CD4-positive, alpha-beta T cell treated with Interleukin-12 subunit alpha and Interleukin-12 subunit beta, for 1 hour (primary cell): ENCODE measurements around the gene PLXNA4.

Experiments used
- DNase-seq: peaks from one replicate; pipeline ENCODE4 v3.0.0-alpha.2; 2020

The PLXNA4 gene

DNA sequence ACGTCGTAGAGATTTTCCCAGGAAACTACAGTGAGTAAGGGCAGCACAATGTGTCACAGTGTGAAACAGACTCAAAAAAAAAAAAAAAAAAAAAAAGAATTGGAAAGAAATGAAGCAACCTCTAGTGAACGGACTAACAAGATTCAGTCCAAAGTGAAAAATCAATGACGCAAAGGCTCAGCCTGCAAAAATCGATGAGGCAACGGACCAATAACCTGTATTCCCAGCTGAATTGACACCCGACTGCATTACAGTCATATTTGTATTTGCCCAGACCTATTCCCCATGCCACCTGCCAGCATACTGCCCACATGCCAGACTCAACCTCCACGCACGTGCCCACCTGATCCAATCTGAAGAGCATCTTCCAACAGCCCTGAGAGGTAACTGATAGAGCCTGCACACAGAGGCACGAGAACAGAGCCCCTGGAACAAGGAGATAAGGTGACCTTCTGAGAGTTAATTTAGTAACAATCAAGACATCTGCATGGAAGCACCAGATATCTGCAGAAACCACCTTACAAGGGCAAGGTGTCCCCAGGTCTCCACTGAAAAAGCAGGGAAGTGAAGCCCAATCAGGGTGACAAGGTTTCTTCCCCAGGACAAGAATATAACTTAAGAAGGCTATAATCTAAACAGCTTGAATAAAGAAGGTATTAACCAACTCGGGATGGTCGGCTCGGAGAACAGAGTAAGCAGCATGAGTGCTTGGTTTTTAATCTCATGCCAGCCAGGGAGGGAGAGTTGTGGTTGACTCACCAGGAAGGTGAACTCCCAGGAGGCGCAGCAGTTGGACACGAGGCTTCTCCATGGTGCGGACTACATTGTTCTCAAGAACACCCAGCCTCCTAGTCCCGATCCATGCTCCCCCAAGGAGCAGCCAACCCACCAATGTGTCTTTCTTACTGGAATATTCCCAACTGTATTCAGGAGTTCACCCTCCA lies 48.5 kb downstream of the PLXNA4 start:
- DNase-seq: no peak

DNA sequence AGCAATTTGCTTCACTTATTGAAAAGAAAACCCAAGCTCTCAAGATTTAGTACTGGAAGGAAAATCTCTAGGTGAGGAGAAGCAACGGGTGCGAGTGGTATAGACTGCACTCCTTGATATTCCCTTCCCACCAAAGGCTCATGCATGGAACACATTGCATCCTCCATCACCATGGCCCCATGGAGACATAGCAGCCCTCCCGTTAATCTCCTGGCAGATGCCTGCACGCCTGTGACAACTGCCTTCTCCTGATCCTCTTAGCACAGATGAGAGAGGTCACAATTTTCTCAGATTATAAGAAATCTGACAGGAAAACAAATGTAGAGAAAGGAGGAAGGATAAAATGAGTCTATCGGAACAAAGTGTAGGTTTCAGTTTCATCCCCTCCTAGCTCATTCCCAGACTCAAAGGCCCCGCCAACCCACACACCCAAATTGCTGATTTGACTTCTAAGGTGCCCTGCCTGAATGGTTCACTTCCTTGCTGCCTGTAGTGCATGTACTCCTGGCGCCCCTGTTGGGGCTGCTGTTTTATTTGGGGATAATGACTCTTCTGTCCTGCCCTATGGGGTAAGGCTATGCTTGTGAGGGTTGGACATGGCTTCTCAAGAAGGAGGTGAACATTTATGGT lies 50.0 kb downstream of the PLXNA4 start:
- DNase-seq: no peak

DNA sequence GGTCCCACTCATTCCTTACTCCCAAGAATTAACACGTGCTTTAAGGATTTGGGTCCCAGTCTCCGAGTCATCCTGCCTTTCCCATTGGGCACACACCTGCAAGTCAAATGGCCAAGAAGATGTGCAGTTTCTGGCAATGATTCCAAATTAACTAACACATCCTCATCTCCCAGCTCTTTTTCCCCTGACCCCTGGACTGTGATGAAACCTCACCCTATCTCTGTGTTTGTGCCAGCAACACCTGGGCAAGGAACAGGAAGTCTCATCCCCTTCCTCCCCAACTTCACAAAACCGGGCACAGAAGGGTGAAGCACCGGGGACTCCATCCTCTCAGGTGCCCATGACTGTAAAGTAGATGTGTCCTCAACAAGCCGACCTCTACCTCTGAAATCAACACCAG lies 54.8 kb downstream of the PLXNA4 start:
- DNase-seq: no peak

DNA sequence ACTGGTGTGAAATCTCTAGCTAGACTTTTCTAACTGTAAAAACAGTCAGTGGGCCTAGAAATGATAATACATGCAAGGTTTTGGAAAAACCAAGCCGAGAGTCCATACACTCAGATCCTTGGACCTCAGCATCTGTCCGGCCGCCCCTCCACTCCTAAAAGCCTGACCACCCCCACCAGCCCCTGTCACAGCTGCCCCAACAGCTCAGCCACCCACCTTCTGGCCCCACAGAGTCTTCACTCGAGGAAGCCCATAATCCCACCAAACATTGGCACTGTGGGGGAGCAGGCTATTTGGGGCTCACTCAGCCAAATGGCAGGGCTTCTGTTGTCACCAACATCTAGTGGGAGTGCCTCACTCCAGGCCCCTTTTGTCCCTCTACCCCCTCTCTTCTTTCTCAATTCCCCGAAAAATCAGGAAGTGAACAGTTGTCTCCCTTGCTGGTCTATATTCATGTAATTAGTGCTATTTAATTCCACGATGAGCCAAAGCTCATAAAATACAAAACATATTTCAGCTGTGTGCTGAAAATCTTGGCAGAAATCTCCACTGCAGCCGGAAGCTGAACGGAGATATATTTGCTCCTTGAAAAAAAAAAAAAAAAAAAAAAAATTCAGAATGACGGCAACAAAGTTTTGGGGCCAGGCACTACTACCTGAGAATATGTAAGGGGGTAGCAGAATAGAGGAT lies 55.5 kb downstream of the PLXNA4 start:
- DNase-seq: no peak

DNA sequence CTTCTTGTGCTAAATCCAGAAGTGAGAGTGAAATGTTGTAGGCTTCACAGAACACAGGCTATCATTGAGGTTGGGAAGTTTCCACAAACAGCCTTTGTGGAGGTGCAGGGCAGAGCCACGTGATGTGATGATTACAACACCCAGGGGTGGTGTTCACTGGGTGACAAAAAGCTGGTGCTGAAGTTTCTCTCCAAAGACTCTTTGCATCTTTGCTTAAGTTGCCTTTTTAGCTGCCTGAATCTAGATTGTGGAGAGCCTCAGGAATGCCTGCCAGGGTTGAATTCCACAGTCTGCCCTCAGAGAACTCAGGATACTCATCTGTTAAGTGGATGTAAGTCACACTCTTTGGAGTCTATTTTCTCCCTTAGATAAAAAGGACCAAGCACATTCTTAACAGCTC lies 56.3 kb downstream of the PLXNA4 start:
- no peak for DNase-seq

DNA sequence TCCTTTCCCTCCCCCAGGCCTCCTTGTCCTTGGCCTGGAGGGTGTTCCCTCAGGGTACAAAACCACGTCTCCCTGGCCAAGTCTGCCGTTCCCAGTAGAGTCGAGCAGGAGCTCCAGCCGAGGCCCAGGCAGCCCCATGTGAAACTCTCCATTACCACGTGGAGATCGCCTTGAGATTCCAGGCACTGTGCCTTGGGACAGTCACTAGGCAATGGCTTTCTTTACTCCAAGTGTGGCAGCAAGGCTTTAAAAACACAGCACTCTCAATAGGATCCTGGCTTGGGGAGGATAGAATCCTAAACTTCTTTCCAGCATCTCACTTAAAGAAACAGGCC lies 57.5 kb downstream of the PLXNA4 start:
- DNase-seq: no peak

DNA sequence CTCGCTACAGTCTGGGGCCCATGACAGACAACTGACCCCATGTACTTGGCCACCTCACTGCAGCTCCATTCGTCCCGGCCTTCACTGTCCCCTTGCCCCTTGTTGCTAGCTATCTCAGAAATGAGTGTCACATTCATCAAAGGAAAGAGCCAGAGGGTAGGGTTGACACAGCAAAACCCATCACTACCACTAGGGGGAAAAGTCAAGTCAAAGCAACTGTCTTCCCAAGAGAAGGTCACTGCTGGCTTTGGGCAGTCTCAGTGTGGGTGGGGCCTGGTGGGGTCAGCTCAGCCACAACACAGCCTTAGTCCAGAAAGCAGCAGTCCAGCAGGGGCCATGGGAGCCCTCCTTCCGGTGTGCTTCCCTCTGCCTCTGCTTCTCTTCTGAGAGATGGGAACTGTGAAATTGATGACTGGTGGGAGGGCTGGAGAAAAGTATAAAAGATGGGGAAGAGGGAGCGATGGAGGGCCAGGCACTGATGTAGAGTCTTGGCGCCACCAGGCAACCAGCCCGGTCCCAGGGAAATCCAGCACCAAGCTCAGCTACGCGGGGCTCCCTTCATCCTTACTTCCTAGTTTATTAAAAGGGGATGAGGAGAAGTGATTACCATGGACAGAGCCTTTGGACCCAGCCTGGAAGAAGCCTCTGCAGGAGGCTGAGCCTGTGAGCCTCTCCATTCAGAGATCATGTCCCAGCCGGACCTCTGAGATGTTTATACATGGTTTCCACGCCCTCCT lies 58.0 kb downstream of the PLXNA4 start:
- DNase-seq: peak; percentile 15

DNA sequence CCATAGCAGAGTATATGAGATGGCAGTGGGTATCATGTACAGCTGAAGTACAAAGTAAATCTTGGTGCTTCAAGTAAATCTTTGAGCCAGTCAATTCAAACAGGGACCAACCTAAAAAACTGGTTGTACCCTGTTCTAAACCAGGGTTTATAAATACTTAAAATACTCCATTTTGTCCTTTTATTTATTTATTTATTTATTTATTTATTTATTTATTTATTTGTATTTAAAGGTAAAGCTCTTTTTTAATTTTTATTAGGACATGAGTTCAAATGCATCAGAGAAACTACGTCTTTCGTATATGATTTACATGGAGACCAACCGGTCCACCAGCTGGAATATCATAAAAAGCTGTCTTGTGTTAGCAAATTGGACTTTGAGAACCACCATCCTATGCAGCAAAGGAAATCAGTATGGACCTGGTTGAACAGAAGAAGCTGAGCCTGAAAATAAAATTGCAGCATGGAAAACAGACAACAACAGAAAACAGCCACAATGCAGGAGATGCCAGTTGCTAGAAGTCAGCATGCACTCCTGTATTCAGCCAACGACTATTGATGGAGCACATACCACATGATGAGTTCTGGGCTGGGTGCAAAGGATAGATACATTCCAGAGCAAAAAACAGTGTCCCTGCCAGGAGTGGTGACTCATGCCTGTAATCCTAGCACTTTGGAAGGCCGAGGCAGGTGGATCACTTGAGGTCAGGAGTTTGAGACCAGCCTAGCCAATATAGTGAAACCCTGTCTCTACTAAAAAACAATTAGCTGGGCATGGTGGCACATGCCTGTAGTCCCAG lies 60.0 kb downstream of the PLXNA4 start:
- no peak for DNase-seq

DNA sequence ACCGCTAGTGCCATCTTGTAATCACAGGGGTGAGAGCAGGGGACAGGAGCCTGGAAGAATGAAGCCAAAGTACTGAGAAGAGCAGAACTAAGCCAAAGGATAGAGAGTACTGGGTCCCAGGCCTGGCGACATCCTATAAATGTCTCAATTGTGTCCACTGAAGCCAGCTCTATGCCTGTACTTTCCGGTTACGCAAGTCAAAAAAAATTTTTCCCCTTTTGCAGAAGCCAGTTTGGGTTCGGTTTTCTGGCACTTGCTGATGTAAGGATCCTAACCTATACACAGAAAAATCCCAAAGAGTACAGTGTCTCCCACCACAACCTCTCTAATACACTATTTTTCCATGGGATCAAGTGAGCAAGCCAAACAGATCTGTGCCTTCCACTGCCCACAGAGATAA lies 61.1 kb downstream of the PLXNA4 start:
- no peak for DNase-seq

DNA sequence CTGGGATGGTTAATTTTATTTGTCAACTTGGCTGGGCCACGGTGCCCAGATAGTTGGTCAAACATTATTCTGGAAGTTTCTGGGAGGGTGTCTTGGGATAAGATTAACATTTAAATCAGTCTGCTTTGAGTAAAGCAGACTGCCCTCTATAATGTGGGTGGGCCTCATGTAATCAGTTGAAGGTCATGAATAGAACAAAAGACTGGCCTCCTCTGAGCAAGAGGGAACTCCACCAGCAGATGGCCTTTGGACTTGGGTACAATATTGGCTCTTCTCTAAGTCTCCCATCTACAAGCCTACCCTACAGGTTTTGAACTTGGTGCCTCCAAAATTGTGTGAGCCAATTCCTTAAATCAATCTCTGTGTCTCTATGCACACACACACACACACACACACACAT lies 61.8 kb downstream of the PLXNA4 start:
- DNase-seq: no peak

DNA sequence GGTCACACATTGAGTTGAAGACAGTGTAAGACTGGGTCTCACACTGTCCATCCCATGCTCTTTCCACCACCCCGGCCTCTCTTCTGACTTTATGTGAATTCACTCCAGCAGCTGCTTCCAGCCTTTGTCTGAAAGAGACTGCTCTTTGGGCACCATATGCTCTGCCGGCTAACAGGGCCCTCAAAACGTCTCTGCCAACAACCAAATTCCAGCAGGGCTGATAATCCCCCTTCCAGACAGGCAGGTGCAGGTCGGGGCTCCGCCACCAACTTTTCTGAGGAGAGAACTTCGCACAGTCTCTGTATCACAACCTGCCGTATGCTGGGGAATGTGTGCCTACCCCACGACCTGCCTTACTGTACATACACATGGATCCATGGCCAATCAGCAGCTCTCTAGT lies 64.3 kb downstream of the PLXNA4 start:
- no peak for DNase-seq

DNA sequence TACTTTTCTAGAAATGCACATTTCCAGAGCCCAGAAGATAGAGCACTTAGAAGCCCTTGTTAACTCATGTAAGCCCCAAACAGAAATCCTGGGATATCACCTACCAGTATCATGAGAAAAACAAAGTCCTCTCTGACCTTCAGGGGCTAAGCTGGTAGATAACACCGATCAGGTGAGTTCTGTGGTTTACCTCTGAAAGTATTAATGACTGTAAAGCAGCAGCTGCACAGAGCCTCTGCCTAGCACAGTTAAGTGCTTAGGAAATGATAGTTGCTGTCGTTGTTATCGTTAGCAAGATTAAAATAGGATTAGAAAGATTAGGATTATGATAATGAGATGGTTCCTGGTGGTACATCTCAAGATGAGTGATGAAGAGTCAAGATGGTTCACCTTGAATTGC lies 64.9 kb downstream of the PLXNA4 start:
- DNase-seq: no peak

DNA sequence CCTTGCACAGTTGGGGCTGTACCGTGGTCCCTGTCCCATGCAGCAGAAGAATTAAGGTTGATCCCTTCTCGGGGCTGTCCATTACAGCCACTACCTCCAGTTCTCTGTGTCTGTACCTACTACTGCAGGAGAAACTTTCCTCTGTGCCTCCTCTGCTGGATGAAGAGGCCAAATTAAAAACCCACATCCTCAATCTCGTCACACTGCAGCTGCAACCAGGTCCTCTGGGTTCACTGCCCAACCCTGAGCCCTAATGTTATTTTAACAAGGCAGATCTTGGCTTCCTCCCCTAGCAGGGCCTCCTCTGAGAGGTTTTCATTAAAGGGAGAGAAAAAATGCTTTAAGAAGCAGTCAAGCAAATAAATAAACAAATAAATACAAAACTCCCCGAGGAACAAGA lies 66.6 kb downstream of the PLXNA4 start:
- DNase-seq: no peak

DNA sequence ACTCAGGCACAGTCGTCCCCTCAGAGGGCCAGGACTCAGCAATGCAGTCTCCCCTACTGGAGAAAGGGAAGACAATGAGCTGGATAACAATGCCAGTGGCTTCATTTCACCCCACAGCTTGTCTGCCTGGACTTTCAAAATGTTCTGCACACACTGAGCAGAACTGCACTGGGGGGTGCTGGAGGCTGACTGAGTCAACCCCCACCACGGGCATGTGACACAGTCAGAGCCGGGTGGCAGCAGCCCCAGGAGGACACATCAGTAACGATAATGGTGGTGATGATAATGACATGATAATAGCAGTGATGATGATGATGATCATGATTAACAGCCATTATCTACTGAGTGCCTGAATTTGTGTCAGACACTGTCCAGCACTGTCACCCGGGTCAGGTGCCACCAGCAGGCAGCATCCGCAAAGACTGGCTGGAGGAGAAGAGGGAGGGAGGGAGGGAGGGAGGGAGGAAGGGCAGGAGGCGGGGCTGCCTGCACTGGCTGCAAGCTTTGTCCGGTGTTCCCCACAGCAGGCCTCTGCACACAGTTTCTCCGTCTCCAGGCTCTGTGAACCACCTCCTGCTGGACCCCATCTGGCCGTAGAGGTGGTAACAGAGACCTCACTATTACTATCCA lies 67.4 kb downstream of the PLXNA4 start:
- DNase-seq: no peak

DNA sequence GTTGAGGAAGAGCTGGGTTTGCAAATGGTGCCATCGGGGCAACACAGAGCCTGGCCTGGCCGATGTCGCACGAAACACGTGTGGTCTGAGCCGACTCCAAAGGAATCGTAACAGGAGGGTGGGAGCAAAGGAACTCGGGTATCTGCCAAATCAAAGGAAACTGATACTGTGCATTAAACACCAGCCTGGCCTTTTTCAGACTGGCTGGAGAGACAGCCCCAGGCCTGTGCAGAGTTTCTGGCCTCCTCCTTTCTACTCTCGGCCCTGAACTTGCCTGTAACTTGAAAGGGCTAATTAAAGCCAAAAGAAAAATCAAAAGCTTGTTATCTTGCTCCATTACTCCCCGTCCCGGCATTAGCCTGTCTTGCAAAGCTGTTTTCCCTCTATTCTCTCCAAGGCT lies 71.4 kb downstream of the PLXNA4 start:
- no peak for DNase-seq

DNA sequence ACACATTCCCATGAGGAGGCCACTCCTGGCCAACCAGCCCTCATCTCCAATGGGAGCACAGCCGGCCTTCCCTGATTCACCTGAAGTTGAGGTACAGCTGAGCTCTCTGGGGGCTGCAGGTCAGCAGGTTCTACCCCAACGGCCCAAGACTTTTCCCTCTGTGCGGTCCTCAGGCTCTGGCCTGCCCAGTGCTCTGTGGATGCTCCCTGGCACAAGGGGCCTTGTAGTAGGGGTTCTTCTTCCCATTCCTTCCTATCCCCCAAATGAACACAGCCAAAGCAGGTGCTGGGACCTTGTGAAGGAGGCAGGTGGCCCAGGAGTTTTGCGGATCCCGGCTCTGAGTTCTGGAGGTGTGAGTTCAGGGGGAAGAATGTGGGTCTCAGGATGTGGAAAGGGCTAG lies 72.2 kb downstream of the PLXNA4 start:
- no peak for DNase-seq

DNA sequence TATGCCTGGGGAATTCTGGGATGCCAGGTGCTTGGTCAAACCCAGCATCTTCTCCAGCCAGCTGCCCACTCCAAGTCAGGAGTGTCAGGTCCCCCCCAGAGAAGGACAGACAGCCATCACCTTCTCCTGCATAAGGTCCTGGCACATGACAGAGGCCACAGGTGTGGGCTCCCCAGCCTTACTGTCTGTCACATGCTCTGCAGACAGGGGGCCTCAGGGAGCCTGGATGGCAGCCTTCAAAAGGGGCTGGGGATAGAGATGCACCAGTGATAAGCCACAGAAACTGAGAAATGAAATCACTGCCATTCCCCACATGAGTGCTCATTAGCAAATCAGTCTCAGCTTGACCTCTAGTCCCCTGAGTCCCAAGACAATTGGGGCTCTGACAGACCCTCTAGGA lies 72.9 kb downstream of the PLXNA4 start:
- no peak for DNase-seq

DNA sequence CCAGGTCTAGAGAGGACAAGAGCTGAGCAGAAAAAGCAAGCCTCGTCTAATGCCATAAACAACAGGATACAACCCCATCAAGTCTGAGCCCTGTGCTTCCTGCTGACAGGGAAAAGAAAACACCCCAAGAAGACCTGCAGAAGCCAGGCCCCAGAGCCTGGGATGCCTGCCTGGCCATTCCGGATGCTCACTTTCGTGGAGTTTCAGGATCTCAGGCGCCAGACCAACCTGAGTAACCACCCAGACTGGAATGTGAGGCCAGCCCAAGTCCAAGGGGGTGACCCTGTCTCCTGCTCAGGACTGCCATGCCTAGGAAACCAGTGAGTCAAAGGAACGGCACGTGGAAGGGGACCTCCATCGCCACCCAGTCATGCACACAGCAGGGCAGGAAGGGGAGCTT lies 74.3 kb downstream of the PLXNA4 start:
- DNase-seq: no peak

DNA sequence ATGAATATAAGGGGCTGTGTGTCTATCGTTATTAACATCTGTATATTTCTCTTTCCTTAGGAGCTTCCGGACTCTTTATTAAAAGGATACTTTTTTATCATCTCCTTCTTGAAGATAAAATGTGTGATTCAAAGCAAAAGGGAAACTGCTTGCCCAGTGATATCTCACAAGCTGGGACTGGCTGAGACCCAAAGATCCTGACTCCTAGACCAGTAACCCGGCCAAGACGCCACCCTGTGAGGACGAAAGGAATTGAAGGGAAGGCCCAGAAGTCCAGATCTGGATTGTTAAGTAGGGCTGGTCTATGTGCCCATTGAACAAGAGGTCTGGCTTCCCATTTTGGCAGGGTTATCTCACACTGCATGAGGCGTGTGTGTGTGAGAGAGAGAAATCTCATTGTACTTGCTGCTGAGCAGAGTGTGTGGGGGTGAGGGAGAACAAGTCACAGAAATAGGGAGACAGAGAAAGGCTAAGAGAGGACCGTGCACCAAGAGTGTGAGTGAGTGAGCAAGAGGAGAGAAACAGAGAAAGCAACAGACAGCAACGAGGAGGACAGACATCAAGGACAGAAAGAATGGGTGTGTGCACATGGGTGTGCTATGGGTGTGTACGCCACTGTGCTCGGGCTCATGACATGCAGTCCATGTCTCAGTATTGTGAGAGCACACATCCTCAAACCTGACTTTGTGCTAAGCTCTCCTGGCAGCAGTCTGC lies 75.4 kb downstream of the PLXNA4 start:
- no peak for DNase-seq

DNA sequence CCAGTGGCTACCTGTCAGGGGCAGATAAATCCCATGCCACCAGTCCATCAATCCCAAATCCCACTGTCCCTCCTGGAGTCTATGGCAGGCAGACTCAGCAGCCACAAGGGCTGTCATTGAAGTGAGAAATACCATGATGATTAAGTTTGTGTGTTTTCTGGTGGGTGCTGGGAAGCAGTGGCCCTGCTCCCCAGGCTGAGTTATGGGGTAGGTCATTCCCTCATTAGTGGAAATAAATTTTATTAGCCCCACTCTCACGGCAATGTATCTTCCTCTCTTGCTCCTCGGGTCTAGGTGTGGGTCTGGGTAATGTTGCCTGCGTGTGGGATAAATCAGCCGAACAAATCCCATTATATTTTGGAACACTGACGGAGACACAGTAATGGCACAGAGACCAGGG lies 76.8 kb downstream of the PLXNA4 start:
- no peak for DNase-seq

DNA sequence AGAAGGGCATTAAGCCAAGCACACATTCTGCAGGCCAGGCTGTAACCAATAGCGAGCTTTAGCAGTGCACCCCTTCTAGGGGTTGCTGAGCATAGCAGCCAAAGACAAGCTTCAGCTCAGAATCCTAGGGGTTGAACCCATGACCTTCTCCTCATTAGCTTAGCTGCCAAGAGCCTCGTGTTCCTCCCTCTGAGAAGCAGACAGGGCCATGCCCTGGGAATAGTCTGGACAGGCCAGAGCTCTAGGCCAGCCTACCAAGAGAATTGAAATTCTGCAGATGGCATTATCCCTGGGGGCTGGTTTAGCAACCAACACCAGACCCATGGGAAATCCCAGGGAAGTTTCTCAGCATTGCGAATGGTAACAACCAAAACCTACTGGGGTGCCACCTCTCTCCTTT lies 77.2 kb downstream of the PLXNA4 start:
- DNase-seq: no peak
